Mesothelial cell of epicardium (in vitro differentiated cells): ENCODE results near the gene MAS1. TPM values are rescaled to one million over a fixed set of nuclear protein-coding genes. Genes with fewer than 3 reads are reported as not detected.
"Not testable (repeated sequence)": the region's sequence is repeated elsewhere in the genome, so short reads cannot be mapped to it uniquely, and the experiment has no call there.

ENCODE experiments used
- DNase-seq, 2 experiments: peaks; one replicate each; pipeline ENCODE4 v3.0.0; 2021; ENCODE audit warnings: low spot score in 2 of 2; ENCODE audit not compliant: unreplicated experiment in 2 of 2
- H3K27ac Mint-ChIP-seq: 2 replicates; pipeline ENCODE4 v1.8.0; 2021; ENCODE audit warnings: mixed read lengths
- H3K27me3 Mint-ChIP-seq: 2 replicates; pipeline ENCODE4 v1.8.0; 2021; ENCODE audit warnings: low read depth, mixed read lengths
- H3K36me3 Mint-ChIP-seq: 2 replicates; pipeline ENCODE4 v1.8.0; 2021; ENCODE audit warnings: mixed read lengths
- H3K4me1 Mint-ChIP-seq: 2 replicates; pipeline ENCODE4 v1.8.0; 2021; ENCODE audit warnings: mixed read lengths
- H3K4me3 Mint-ChIP-seq: 2 replicates; pipeline ENCODE4 v1.8.0; 2021; ENCODE audit warnings: mild to moderate bottlenecking, moderate library complexity, mixed read lengths
- H3K9me3 Mint-ChIP-seq: 2 replicates; pipeline ENCODE4 v1.8.0; 2021; ENCODE audit warnings: mixed read lengths
- total RNA-seq: library from RNA; stranded (reverse); gene quantifications from 3 replicates; pipeline ENCODE4 v1.2.1, GENCODE V29; 2021
- TF ChIP-seq, protein P1 (sequence below): fragments of 200-600 bp; sonication (generic); IDR thresholded peaks from one replicate; pipeline ENCODE4 v1.5.0; 2021; ENCODE audit warnings: antibody characterized with exemption; ENCODE audit not compliant: unreplicated experiment

The MAS1 gene
- total RNA-seq = not detected in 3 replicates

DNA sequence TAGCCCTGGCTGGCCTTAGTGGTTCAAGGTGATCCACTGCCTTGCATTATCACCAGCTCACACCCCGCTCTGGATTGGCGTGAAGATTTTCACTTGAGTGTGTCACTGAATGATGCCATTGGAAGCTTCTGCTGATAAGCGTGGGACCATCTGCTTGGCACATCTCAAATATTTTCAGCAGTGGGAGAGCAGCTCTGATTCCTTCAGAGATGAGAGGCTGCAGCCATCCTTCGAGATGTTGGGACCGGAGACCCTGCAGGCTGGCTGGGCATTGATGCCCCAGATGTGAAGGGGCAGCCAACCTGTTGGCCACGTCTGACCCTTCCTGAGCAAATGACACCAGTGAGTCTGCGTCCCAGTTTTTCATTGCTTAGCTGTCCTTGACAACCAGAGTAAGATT, at the start of gene MAS1:
MAS1 (plus strand) TSS at position 197 of the 400 bp plus-strand sequence. CDS start 15,968 bp downstream, outside the sequence.
- Mint-ChIP-seq H3K4me1 (peaks cover 2% of the 10 kb centered on the region), H3K27me3 (peaks cover 45% of the 10 kb centered on the region), H3K27ac (no peak within 1 kb of the TSS), H3K9me3 (no peaks in the 10 kb centered on the region), H3K36me3 (no peaks in the 10 kb centered on the region), H3K4me3 (no peak within 1 kb of the TSS)
- no peak for DNase-seq
- TF ChIP-seq, protein P1, sequence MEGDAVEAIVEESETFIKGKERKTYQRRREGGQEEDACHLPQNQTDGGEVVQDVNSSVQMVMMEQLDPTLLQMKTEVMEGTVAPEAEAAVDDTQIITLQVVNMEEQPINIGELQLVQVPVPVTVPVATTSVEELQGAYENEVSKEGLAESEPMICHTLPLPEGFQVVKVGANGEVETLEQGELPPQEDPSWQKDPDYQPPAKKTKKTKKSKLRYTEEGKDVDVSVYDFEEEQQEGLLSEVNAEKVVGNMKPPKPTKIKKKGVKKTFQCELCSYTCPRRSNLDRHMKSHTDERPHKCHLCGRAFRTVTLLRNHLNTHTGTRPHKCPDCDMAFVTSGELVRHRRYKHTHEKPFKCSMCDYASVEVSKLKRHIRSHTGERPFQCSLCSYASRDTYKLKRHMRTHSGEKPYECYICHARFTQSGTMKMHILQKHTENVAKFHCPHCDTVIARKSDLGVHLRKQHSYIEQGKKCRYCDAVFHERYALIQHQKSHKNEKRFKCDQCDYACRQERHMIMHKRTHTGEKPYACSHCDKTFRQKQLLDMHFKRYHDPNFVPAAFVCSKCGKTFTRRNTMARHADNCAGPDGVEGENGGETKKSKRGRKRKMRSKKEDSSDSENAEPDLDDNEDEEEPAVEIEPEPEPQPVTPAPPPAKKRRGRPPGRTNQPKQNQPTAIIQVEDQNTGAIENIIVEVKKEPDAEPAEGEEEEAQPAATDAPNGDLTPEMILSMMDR = no peak

DNA sequence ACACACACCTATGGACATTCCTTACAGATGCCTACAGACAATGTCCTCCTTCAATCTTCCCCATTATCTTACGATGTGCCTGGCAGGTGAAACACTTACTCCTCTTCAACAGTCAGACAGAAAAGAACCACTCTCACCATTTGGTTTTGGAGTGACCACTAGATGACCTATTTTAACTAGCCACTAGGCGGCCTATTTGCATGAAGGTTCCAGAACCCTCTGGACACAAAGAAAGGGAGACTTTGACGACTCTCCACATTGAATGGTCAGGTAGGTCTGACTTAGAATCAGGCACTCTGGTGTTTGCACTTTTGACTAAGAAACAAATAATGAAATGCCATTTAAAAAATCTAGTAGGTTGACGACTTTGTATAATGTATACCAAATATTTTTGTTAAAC, 48.8 kb upstream of the MAS1 start:
- Mint-ChIP-seq H3K27me3 (no peaks in the 10 kb centered on the region), H3K4me1 (no peaks in the 10 kb centered on the region), H3K9me3 (no peaks in the 10 kb centered on the region), H3K27ac (no peak overlapping the region), H3K36me3 (no peaks in the 10 kb centered on the region), H3K4me3 (no peak overlapping the region)
- DNase-seq = no peak
- TF ChIP-seq, protein P1 = peak; percentile 29

DNA sequence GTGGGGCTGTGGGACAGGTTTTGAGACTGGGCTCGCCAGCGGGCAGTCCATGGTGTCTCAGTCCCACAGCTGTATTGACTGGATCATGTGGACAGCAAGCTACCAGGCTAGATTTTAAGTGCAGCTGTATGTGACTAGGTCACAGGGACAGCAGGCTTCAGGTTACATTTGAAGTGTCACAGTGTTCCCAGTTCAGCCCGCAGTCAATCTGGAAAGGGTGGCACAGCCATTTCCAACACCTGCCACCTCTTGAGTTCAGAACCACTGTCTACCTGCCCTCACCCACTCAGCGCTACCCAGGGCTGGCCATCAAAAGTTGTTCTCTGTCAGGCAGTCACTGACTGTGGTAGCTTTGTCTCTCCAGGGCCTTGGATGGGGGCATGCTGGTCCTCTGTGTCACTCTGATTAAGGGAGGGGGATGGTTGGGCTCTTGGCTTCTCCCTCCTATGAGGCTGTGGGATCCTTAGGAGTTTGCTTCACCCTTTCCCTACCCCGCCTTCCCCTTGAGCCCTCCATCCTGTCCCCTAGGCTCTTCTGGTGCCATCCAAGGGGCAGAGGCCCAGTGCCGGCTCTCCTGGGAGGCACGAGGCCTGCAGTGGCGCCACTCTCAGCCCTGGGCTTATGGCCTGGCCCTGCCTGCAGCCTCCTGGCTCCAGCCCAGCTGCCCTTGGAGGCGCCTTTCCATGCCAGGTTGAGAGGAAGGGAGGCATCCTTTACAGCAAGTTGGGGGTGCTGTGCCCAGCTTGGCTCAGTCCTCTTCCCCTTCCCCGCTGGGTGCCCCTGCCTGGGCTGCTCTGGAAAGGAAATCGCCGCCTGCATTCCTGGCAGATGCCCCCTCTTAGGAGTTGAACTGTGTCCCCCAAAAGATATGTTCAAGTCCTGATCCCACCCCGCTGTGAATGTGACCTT, 45.8 kb upstream of the MAS1 start:
- Mint-ChIP-seq H3K27ac (no peak overlapping the region), H3K9me3 (peaks cover 11% of the 10 kb centered on the region), H3K27me3 (no peaks in the 10 kb centered on the region), H3K36me3 (no peaks in the 10 kb centered on the region), H3K4me3 (no peak overlapping the region), H3K4me1 (no peaks in the 10 kb centered on the region)
- TF ChIP-seq, protein P1 = no peak
- no peak for DNase-seq

DNA sequence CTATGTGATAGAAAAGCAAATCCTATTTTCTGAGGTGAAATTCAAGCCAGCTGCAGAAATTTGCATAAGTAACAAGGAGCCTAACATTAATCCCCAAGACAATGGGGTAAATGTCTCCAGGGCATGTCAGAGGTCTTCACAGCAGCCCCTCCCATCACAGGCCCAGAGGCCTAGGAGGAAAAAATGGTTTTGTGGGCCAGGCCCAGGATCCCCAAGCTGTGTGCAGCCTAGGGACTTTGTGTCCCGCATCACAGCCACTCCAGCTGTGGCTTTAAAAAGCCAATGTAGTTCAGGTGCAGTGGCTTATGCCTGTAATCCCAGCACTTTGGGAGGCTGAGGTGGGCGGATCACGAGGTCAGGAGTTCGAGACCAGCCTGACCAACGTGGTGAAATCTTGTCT, 42.2 kb upstream of the MAS1 start:
- not testable (repeated sequence) for H3K27ac Mint-ChIP-seq, DNase-seq

DNA sequence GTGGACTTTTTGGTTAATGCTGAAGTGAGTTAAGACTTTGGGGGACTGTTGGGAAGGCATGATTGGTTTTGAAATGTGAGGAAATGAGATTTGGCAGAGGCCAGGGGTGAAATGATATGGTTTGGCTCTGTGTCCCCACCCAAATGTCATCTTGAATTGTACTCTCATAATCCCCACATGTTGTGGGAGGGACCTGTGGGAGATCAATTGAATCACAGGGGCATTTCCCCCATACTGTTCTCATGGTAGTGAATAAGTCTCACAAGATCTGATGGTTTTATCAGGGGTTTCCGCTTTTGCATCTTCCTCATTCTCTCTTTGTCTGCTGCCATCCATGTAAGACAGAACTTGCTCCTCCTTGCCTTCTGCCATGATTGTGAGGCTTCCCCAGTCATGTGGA, 40.9 kb upstream of the MAS1 start:
- not testable (repeated sequence) for H3K27ac Mint-ChIP-seq, H3K4me3 Mint-ChIP-seq, H3K4me1 Mint-ChIP-seq, H3K36me3 Mint-ChIP-seq, H3K27me3 Mint-ChIP-seq, DNase-seq
- H3K9me3 Mint-ChIP-seq = peaks cover 14% of the 10 kb centered on the region

More for the DNA sequence above, 42.2 kb upstream of the MAS1 start:
- H3K27me3 Mint-ChIP-seq, H3K4me1 Mint-ChIP-seq, H3K4me3 Mint-ChIP-seq, H3K36me3 Mint-ChIP-seq: not testable (repeated sequence)
- H3K9me3 Mint-ChIP-seq = peaks cover 14% of the 10 kb centered on the region

DNA sequence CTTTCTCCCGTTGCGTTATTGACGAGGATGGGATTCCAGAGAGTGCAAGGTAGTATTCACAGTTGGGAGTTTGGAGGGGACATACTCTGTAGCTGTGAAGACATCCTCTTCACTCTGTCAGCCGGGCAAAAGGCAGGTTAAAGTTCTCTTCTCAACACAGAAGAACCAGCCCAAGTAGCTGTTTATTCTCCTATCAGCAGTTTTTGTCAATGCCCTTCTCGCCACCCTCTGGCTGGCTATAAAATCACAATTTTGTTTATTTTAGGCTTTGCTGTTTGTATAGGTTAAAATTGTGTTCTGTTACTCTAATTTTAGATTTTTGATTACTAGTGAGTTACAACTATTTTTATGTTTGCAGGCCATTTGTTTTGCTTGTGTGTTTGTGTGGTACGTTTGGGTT, 37.9 kb upstream of the MAS1 start:
- H3K27ac Mint-ChIP-seq = no peak overlapping the region
- peaks cover 27% of the 10 kb centered on the region for H3K27me3 Mint-ChIP-seq
- no peaks in the 10 kb centered on the region for H3K36me3 Mint-ChIP-seq
- peaks cover 24% of the 10 kb centered on the region for H3K9me3 Mint-ChIP-seq
- TF ChIP-seq, protein P1 = no peak
- DNase-seq = no peak
- H3K4me3 Mint-ChIP-seq = no peak overlapping the region
- H3K4me1 Mint-ChIP-seq = peaks cover 2% of the 10 kb centered on the region
